HG03280 (cell line): ENCODE data around the gene SPACA4.

Source experiments
- ATAC-seq: cut with Tn5 transposase; IDR thresholded peaks from one replicate; pipeline ENCODE4 v1.9.1; 2021; ENCODE audit warnings: mild to moderate bottlenecking, moderate library complexity; ENCODE audit not compliant: unreplicated experiment

The SPACA4 gene

GRCh38 chr19:48596679-48597465 lies 9.7 kb upstream of the SPACA4 start:
- ATAC-seq, result no peak

GRCh38 chr19:48598996-48599700 lies 7.4 kb upstream of the SPACA4 start:
- no peak for ATAC-seq

- ATAC-seq, result no peak
Observed at GRCh38 chr19:48600679-48601417, 5.7 kb upstream of the SPACA4 start.

- no peak for ATAC-seq
Observed at GRCh38 chr19:48603001-48603400, 3.5 kb upstream of the SPACA4 start.

- no peak for ATAC-seq
Observed at GRCh38 chr19:48603449-48603848, 3.1 kb upstream of the SPACA4 start.

GRCh38 chr19:48603850-48604249 lies 2.7 kb upstream of the SPACA4 start:
- ATAC-seq, result no peak

GRCh38 chr19:48607359-48607755 lies 815 bp downstream of the SPACA4 start:
- ATAC-seq, result no peak

- no peak for ATAC-seq
Observed at GRCh38 chr19:48608798-48609263, 2.3 kb downstream of the SPACA4 start.

- no peak for ATAC-seq
Observed at GRCh38 chr19:48609571-48610108, 3.1 kb downstream of the SPACA4 start.

- ATAC-seq, result no peak
Observed at GRCh38 chr19:48611872-48612271, 5.3 kb downstream of the SPACA4 start.

- ATAC-seq, result no peak
Observed at GRCh38 chr19:48613024-48613851, 6.7 kb downstream of the SPACA4 start.

GRCh38 chr19:48613852-48614435 lies 7.4 kb downstream of the SPACA4 start:
- ATAC-seq, result no peak

- ATAC-seq, result no peak
Observed at GRCh38 chr19:48614436-48615230, 8.1 kb downstream of the SPACA4 start, which contains the start of gene FAM83E. Gene FAM83E, minus strand, starts transcription at chr19:48615076. Its CDS starts 1,704 bp downstream, at chr19:48613372.

- no peak for ATAC-seq
Observed at GRCh38 chr19:48615231-48616040, 8.9 kb downstream of the SPACA4 start.

- no peak for ATAC-seq
Observed at GRCh38 chr19:48616041-48616436, 9.5 kb downstream of the SPACA4 start.

GRCh38 chr19:48616491-48617056 lies 10.0 kb downstream of the SPACA4 start:
- ATAC-seq, result no peak

GRCh38 chr19:48617146-48617937 lies 10.8 kb downstream of the SPACA4 start:
- ATAC-seq, result no peak
